GM21717 (cell line): ENCODE measurements around the gene ROBO1.

Experiments
- ATAC-seq: cut with Tn5 transposase; IDR thresholded peaks from one replicate; pipeline ENCODE4 v1.9.1; 2021; ENCODE audit warnings: mild to moderate bottlenecking, moderate library complexity; ENCODE audit not compliant: unreplicated experiment

Gene ROBO1

DNA sequence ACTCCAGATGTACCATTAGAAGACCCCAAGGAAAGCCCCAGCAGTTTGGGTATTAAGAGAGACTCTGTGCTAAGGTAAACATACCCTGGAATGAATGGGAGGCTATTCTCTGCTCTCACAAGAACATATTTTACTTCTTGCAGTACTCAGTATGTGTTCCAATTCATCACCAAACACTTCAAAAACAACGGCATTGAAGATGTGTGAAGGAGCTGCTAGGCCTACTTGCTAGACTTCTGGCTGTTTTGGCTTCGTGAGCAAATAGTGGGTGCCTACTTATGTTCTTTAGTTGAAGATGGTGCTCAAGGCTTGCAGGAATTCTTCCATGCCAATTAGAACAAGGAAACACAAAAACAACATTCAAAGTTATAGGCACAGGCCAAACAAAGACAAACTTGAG lies 514.5 kb downstream of the ROBO1 start:
- ATAC-seq: no peak

DNA sequence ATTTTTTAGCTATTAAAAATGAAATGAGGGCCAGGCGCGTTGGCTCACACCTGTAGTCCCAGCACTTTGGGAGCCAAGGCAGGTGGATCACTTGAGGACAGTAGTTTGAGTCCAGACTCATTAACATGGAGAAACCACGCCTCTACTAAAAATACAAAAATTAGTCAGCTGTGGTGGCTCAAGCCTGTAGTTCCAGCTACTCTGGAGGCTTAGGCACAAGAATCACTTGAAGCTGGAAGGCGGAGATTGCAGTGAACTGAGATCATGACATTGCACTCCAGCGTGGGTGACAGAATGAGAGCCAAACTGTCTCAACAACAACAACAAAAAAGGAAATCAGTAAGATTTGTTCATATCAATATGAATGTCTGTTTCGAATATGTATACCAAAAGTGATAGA lies 517.1 kb downstream of the ROBO1 start:
- ATAC-seq: no peak

DNA sequence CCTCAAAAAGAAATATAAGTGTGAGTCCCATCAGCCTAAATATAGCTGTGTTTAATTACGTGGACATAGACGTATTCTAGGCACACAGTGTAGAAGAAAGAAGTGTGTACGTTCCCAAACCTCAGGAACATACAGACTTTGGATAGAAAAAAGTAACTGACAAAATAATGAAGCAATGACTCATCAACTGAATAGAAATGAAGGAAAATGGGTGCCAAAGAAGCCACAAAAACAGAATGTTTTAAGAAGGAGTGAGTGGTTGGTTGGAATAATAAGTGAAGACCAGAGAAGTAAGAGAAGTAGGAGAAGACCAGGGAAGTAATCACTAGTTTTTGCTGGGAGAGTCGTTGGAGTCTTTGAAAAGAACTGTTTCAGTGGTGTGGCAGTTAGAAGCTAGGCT lies 518.1 kb downstream of the ROBO1 start:
- no peak for ATAC-seq

DNA sequence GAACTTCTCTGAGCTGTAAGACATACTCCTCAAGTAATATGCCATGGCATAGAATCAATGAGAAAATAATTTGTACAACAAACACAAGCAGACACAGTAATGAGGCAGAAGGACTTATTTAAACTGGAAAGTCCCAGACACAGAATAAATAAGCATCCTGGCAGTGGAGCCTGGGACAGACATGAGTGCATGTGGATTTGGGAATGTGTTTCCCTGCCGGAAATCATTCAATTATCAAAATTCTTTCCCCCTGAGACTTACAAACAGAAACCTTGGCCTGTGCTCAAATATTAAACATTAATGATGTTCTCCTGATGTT lies 520.1 kb downstream of the ROBO1 start:
- ATAC-seq: no peak

DNA sequence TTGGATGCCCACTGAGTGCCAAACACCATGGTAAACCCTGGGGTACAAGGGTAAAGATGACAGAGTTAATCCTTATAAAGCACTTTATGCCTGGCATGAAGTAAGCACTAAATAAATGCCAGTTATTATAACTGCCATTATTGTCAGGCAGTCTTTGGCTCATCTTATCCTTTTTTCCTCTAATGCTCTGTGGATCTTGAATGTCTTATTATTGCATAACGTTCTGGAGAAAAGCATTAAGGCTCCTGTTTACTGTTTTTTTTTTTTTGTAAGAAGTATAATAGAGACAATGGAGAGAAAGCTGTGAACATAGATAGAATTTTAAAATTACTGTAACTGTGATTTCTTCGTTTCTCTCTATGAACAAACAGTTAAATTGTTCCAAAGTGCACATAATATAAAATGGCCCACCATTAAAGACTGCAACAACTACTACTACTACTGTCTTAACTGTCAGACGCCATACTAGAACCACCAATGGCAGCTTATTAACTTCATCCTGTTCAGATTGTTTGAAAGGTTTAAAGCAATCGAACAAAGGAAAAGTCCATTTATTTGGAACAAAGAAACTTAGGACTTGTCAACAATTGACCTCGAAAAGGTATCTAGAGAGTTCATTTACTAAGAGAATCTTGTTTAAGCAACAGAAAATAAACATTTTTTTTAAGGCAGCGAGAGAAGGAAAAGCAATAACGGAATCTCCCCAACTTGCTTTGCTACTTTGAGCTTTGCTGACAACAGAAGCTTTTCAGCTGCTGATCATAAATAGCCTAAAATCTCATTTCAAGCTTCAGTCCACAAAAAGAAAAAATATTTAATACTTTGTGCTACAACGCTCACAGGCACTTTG lies 520.7 kb downstream of the ROBO1 start:
- ATAC-seq: no peak

DNA sequence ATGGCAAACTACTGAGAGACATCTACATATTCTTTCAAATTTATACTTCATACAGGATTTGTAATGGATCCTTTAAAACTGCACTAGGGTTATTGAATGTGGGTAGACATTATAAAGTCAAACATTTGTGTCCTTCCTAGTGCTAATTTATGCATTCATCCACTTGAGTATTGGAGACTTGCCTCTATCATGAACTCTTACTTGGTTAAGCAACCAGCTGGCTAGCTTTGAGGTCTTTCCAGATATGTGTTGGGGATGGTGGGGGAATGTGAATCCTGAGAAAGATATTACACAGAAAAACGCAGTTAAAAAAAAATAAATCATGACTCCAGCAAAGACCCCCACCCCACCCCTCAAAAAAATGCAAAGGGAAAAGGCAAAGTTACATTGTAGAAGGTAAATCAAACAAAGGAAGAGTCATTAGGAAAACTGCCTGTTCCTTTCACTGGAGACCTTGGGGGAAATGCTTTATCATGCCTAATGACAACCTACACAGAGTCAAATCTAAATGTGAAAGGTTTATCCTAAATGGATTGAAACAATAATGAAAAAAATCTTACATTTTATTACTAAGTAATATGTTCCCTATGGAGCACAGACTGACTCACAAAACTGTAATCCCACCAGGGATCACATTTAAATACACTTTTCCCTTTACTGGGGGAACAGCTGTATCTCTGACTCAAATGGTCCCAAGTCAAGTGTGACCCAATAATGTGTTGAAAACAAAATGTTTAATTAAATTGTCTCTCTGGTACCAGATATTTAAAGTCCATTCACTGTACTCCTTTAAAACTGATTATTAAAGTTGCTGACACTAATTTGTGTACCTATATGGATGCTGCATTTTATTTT lies 522.3 kb downstream of the ROBO1 start:
- ATAC-seq: no peak

DNA sequence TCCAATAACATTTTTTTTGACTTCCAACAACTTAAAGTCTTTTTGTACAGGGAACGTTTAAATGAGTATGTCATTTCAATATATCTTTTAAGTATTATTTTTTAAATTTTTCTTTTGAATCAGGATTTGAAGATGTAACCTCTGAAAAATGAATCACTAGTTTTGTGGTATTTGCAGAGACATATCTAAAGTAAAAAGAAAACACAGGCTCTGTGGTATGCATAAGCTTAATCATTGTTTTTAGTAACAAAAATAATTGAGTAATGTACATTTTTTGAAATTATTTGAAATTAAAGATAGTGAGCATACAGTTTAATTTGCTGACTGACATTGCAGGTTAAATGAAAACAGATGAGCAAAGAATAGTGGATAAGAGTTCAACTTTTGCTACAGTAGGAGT lies 531.3 kb downstream of the ROBO1 start:
- ATAC-seq: no peak

DNA sequence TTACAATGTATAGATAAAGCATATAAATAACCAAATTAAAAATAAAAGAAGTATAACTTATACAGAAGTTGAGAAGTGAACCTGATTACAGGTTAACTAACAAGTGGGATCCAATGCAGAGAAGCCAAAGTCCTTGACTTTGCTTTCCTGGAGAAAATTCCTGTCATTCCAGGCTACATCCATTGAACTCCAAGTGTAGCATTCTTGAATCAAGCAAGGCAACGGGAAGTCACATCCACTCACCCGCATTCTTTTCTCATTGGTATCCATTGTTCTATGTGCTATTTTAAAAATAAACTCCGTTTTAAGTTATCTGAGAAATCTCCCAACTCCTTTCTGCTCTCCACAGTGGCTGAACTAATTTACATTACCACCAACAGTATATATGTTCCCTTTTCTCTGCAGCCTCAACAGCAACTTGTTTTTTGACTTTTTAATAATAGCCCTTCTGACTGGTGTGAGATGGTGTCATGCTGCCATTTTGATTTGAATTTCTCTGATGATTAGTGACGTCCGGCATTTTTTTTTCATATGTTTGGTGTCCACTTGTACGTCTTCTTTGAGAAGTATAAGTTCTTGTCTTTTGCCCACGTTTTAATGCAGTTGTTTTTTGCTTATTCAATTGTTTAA lies 534.3 kb downstream of the ROBO1 start:
- no peak for ATAC-seq

DNA sequence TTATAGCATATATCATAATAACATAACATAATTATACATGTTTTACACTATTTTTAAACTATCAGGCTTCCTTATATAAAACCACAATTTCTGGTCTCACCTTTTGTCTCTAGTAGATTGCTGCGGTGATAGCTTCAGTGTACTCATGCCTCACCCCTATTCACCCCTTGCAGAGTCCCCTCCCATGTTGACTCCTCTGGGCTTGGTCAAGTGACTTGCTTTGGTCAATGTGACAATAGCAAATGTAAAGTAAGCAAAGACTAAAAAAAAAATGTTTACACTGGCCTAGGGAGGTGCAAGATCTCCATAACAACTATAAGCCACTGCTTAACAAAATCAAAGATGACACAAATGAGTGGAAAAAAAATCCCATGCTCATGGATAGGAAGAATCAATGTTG lies 537.5 kb downstream of the ROBO1 start:
- ATAC-seq: no peak

DNA sequence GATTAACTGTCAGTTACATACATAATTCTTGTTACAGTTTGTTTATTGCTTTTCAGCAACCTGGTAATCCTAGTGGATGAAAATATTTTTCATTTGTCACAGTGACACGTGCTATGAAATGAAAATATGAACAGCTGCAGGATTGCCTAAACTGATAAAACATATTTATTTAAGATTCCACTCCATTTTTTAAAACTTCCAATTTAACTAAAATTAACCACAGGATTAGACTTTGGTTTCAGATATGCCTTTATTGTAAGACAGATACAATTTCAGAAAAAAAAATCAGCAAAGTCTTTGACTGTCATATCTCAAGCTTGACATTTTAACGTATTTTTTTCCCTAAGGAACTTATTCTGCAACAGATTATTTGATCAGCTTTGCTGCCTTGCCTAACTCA lies 550.7 kb downstream of the ROBO1 start:
- ATAC-seq: no peak

DNA sequence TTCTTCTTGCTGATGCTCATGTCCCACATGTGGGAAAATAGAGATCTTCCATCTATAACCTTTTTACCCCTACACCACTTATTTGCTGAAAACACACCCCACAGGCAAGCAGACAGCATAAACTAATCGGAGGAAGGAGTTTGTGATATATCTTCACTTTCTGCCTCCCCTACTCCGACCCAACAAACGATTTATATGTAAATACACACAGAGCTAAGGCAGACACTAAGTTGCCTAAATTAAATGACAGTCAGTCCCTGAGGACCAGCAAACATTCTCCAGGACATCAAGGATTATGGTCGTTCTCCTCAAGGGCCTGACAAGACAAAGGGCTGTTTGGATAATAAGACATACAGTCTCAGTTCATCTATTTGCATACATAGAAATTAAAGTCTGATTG lies 552.5 kb downstream of the ROBO1 start:
- ATAC-seq: no peak

DNA sequence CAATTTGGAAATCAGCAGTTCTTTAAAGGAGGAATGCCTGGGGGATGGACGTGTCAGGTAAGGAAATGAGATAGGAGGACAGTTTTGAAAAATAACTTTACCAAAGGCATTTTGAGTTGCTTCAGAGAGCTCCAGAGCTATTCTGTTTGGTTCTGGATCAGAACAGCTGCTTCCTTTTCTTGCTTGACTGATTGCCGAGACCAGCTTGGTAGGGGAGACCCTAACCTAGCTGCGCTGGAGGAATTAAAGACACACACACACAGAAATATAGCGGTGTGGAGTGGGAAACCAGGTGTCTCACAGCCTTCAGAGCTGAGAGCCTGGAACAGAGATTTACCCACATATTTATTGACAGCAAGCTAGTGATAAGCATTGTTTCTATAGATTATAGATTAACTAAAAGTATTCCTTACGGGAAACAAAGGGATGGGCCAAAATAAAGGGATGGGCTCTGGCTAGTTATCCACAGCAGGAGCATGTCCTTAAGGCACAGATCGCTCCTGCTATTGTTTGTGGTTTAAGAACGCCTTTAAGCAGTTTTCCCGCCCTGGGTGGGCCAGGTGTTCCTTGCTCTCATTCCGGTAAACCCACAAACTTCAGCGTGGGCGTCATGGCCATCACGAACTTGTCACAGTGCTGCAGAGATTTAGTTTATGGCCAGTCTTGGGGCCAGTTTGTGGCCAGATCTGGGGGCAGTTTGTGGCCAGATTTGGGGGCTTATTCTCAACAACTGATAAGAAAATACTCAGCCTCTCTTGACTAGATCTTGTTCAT lies 556.0 kb downstream of the ROBO1 start:
- no peak for ATAC-seq

DNA sequence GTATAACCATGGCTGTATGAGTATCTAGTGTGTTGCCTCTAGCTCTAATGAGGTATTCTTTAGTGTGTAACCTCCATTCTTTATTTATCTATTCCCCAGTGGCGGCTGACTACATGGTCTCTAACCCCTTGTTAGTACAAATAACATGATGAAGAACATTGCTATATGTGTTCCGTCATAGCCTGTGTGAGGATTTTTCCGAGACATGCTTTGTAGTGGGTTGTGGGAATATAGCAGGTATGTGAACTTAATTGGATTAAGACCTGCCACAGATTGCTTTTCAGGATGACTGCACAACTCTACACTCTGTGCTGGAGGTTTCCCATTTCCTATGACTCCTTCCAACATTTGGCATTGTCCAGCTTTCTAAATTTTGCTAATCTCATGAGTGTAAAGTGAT lies 563.4 kb downstream of the ROBO1 start:
- no peak for ATAC-seq

DNA sequence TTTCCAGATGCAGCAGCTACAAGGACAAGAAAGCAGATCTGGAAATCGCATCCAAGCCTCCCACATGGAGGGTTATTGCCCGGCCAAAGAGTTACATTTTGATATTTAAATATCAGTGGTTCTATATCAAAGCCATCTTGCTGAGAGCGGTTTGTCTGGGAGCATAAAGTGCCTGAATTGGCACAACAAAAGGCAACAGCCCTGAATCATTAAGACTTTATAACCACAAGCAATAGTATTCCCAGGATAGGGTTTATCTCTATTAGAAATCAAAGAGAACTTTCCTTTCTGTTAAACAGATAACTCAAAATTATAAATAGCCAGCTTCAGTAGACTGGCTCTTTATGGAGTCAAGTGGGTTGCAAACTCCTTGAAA lies 564.7 kb downstream of the ROBO1 start:
- ATAC-seq: no peak

DNA sequence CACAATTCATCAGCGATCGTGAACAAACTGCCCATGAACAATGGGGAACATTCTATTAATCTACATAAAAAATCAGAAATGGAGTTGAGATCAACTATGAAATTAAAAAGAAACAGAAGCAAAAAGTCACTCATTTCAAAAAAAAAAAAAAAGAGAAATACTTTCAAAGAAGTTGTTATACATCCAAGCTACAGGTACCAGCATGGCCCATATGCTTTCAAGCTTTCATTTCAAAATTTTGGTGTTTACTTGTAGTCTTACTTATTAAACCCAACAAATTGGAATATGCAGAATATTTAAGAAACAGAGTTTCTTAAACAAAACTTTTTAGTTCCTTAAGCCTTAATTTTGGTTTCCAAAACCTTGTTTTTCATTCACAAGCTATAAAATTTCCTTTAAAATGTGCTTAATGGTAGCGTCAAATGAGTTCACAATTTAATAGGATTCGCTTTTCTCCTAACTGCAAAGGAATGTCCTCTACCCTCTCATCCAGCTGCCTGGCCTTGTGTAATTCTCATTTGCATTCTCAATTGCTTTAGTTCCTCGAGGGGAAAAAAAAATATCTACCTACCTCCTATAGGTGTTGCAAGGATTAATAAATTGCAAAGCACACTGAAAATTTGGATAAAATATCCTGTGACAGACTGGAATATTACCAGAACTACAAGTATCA lies 565.2 kb downstream of the ROBO1 start:
- ATAC-seq: no peak

DNA sequence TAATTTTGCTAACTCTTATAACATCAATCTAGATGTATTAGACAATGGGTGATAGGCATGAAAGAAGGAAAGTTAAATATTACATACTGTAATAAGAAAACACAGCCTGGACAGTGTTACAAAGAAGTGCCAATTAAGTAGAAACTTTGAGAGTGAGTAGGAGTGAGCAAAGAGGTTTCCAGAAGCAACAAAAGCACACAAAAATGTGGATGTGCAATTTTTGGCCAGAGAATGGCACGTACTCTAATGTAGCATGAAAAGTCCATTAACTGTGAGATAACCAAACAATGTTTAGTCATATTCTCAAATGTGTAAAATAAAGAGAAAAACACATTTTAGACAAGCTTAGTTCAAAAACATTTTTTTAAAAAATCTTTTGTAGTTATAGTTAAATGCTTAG lies 567.3 kb downstream of the ROBO1 start:
- ATAC-seq: no peak

DNA sequence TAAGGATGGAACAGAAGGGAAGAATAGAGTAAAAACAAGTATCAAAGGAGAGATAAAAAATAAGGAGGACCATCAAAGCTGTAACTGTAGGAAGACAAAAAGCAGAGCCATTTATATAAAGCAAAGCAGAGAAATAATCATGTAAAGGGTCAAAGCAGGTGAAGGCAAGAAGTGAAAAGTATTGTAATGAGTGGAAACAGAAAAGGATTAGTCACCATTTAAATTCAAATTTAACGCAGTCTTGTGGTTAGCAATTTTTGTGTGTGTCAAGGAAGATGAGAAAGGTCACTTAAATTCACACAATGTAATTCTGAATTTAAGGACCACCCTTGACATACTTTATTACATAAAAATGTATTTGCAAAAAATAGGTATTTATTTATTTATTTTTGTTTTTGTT lies 567.8 kb downstream of the ROBO1 start:
- no peak for ATAC-seq

DNA sequence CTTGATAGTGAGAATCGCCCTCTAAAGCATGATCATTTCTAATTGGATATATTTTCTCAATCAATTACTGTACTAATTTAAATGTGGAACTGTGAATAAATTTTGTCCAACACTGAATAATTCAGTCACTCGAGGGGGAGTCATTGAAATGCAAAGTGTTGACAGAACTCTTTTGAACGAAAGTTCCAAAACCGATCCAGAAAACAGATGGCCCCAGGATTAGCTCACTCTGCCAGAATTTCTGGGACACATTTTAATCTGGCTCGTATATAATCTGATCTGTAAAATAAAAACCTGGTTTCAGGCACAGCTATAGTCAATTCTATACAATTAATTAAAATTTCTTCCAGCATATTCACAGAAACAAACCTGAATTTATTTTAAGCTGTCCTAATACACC lies 580.4 kb downstream of the ROBO1 start:
- no peak for ATAC-seq

DNA sequence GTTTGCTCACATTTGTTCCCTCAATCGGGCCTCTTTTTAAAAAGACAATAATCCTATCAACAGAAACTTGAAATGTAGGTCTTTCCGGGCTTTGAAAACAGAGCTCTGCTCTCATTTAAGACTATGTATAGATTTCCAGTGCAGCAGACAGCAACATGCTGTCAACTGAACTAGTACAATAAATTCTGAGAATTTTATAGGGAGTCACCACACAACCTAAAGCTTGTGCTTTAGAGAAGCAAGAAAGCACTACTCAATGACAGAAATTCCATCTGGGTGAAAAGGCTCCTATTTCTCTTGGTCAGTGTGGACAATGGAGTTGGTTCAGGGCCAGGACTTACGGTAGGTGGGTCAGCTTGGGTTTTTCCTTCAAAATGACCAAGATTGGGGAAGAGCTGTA lies 583.5 kb downstream of the ROBO1 start:
- no peak for ATAC-seq

DNA sequence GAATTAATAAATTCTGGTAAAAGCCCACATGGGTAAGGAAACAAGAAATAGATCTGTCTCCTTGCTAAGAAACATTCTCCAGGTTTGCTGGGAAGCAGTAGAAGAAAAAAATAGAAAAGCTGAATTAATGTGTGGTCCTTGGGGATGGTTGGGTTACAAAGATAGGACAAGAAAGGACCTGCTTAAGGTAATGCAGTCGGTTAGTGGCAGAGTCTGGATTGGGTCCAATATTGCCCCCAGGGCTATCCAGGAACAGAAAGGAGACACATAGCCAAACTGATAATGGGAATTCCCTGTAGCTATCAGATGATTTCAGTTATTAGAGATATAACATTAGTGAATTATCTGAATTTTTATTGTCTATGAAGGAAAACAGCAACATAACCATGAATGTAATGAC lies 584.3 kb downstream of the ROBO1 start:
- no peak for ATAC-seq
